SK-N-SH treated with all-trans-retinoic acid at 6 μM for 48 hours (cell line): ENCODE measurements around the gene MTUS2.

ENCODE experiments used
- ATAC-seq: fragments of 200-7000 bp; cut with Tn5 transposase; 3 replicates; pipeline ENCODE4 v1.9.1; 2020; ENCODE audit warnings: mild to moderate bottlenecking, moderate library complexity
- ARNTL ChIP-seq: fragments of 450-650 bp; formaldehyde crosslinking; IDR thresholded peaks from 2 replicates; pipeline ENCODE4 v1.5.0; 2020; ENCODE audit warnings: low read depth, mild to moderate bottlenecking, moderate library complexity, borderline replicate concordance
- BACH2 ChIP-seq: fragments of 250-450 bp; sonication (Bioruptor Pico); IDR thresholded peaks from 2 replicates; pipeline ENCODE4 v1.9.0; 2021; ENCODE audit warnings: mild to moderate bottlenecking, borderline replicate concordance
- CSDC2 ChIP-seq: fragments of 250-450 bp; sonication (Bioruptor Pico); IDR thresholded peaks from 2 replicates; pipeline ENCODE4 v1.5.0; 2020; ENCODE audit warnings: mild to moderate bottlenecking, moderate library complexity
- ESRRG ChIP-seq: fragments of 250-450 bp; sonication (Bioruptor Pico); IDR thresholded peaks from 2 replicates; pipeline ENCODE4 v1.6.1; 2021; ENCODE audit warnings: mild to moderate bottlenecking
- ISL1 ChIP-seq: fragments of 250-450 bp; sonication (Bioruptor Pico); IDR thresholded peaks from 2 replicates; pipeline ENCODE4 v2.1.2; 2022; ENCODE audit warnings: mild to moderate bottlenecking, moderate library complexity
- OSR1 ChIP-seq: fragments of 250-450 bp; sonication (Bioruptor Pico); IDR thresholded peaks from 2 replicates; pipeline ENCODE4 v1.8.0; 2022; ENCODE audit warnings: moderate library complexity, mild to moderate bottlenecking, inconsistent platforms
- PPARA ChIP-seq: fragments of 250-450 bp; sonication (Bioruptor Pico); IDR thresholded peaks from 2 replicates; pipeline ENCODE4 v1.5.0; 2020; ENCODE audit warnings: mild to moderate bottlenecking, borderline replicate concordance
- RARB ChIP-seq: fragments of 250-450 bp; sonication (Bioruptor Pico); IDR thresholded peaks from 2 replicates; pipeline ENCODE4 v1.8.0; 2021; ENCODE audit warnings: mild to moderate bottlenecking, moderate library complexity
- SNAI2 ChIP-seq: fragments of 250-450 bp; sonication (Bioruptor Pico); IDR thresholded peaks from 2 replicates; pipeline ENCODE4 v1.5.0; 2020; ENCODE audit warnings: mild to moderate bottlenecking, moderate library complexity
- TCF4 ChIP-seq: fragments of 250-450 bp; sonication (Bioruptor Pico); IDR thresholded peaks from 2 replicates; pipeline ENCODE4 v1.8.0; 2021; ENCODE audit warnings: mild to moderate bottlenecking, moderate library complexity, borderline replicate concordance
- TOX ChIP-seq: fragments of 250-450 bp; sonication (Bioruptor Pico); IDR thresholded peaks from 2 replicates; pipeline ENCODE4 v1.8.0; 2021; ENCODE audit warnings: mild to moderate bottlenecking, moderate library complexity, borderline replicate concordance
- ZC3H10 ChIP-seq: fragments of 250-450 bp; sonication (Bioruptor Pico); IDR thresholded peaks from 2 replicates; pipeline ENCODE4 v1.5.1; 2021; ENCODE audit warnings: mild to moderate bottlenecking, moderate library complexity
- ZFP3 ChIP-seq: fragments of 250-450 bp; sonication (Bioruptor Pico); IDR thresholded peaks from 2 replicates; pipeline ENCODE4 v1.5.0; 2020; ENCODE audit warnings: mild to moderate bottlenecking, moderate library complexity
- ZFP30 ChIP-seq: fragments of 450-650 bp; formaldehyde crosslinking; IDR thresholded peaks from 2 replicates; pipeline ENCODE4 v1.5.0; 2022; ENCODE audit warnings: mild to moderate bottlenecking, moderate library complexity
- ZNF565 ChIP-seq: fragments of 450-650 bp; formaldehyde crosslinking; conservative IDR thresholded peaks from 2 replicates; pipeline ENCODE4 v1.5.0; 2020; ENCODE audit warnings: low read depth, mild to moderate bottlenecking, moderate library complexity
- ZNF70 ChIP-seq: fragments of 450-650 bp; formaldehyde crosslinking; IDR thresholded peaks from 2 replicates; pipeline ENCODE4 v1.5.0; 2020; ENCODE audit warnings: mild to moderate bottlenecking, moderate library complexity
- ZNF8 ChIP-seq: fragments of 450-650 bp; formaldehyde crosslinking; IDR thresholded peaks from 2 replicates; pipeline ENCODE4 v1.5.0; 2020; ENCODE audit warnings: mild to moderate bottlenecking, moderate library complexity
- TF ChIP-seq, protein P1 (sequence below): fragments of 250-450 bp; sonication (Bioruptor Pico); IDR thresholded peaks from 2 replicates; pipeline ENCODE4 v1.5.1; 2020; ENCODE audit warnings: low read depth, mild to moderate bottlenecking, moderate library complexity
- TF ChIP-seq, protein P2 (sequence below): fragments of 250-450 bp; sonication (Bioruptor Pico); IDR thresholded peaks from 2 replicates; pipeline ENCODE4 v1.8.0; 2021; ENCODE audit warnings: low read depth, mild to moderate bottlenecking, moderate library complexity, borderline replicate concordance
- TF ChIP-seq, protein P3 (sequence below): fragments of 250-450 bp; sonication (Bioruptor Pico); IDR thresholded peaks from 2 replicates; pipeline ENCODE4 v1.5.1; 2021; ENCODE audit warnings: mild to moderate bottlenecking, moderate library complexity
- TF ChIP-seq, protein P4 (sequence below): fragments of 250-450 bp; sonication (Bioruptor Pico); IDR thresholded peaks from 2 replicates; pipeline ENCODE4 v1.8.0; 2020; ENCODE audit warnings: mild to moderate bottlenecking, moderate library complexity, borderline replicate concordance
- TF ChIP-seq, protein P5 (sequence below): fragments of 250-450 bp; sonication (Bioruptor Pico); IDR thresholded peaks from 2 replicates; pipeline ENCODE4 v1.5.0; 2020; ENCODE audit warnings: mild to moderate bottlenecking, moderate library complexity

Gene MTUS2

DNA sequence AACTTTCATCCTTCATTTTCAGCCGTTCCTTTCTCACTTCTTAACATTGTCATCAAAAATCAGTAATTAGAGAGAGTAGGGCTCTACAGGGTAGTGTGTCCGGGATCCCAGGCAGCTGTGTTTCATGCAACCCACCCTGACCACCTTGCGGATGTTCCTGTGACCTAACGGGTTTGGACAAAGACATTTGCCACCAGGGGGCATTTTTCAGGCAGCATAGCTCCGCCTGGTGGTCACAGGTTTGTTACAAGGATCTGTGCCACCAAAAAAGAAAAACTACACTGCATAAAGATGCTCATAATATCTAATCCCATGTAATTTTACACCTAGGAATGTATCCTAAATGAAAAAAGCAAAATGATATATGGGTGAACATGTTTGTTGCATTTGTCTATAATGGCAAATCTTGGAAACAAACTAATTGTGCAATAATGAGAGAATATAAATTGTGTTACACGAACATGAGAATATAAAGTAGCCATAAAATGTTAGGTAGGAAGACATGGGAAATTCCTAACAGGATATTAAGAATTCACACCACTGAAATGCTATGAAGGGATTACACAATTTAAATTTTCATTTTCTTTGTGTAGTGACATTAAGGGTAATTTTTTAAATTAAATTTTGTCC is 652.3 kb downstream of the MTUS2 start:
- TF ChIP-seq ARNTL (CRISPR knock-in tag) (no peak), ZFP3 (CRISPR knock-in tag) (no peak), ISL1 (CRISPR knock-in tag) (no peak), BACH2 (CRISPR knock-in tag) (no peak), OSR1 (no peak), TOX (no peak), PPARA (CRISPR knock-in tag) (no peak), TCF4 (CRISPR knock-in tag) (no peak), ZNF70 (CRISPR knock-in tag) (no peak), ZFP30 (no peak), ZNF565 (CRISPR knock-in tag) (no peak), CSDC2 (CRISPR knock-in tag) (no peak), SNAI2 (CRISPR knock-in tag) (no peak), ESRRG (CRISPR knock-in tag) (no peak)
- TF ChIP-seq, protein P1, sequence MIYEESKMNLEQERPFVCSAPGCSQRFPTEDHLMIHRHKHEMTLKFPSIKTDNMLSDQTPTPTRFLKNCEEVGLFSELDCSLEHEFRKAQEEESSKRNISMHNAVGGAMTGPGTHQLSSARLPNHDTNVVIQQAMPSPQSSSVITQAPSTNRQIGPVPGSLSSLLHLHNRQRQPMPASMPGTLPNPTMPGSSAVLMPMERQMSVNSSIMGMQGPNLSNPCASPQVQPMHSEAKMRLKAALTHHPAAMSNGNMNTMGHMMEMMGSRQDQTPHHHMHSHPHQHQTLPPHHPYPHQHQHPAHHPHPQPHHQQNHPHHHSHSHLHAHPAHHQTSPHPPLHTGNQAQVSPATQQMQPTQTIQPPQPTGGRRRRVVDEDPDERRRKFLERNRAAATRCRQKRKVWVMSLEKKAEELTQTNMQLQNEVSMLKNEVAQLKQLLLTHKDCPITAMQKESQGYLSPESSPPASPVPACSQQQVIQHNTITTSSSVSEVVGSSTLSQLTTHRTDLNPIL (CRISPR knock-in tag): no peak
- TF ChIP-seq, protein P2, sequence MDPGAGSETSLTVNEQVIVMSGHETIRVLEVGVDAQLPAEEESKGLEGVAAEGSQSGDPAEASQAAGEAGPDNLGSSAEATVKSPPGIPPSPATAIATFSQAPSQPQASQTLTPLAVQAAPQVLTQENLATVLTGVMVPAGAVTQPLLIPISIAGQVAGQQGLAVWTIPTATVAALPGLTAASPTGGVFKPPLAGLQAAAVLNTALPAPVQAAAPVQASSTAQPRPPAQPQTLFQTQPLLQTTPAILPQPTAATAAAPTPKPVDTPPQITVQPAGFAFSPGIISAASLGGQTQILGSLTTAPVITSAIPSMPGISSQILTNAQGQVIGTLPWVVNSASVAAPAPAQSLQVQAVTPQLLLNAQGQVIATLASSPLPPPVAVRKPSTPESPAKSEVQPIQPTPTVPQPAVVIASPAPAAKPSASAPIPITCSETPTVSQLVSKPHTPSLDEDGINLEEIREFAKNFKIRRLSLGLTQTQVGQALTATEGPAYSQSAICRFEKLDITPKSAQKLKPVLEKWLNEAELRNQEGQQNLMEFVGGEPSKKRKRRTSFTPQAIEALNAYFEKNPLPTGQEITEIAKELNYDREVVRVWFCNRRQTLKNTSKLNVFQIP (CRISPR knock-in tag): no peak
- TF ChIP-seq, protein P3, sequence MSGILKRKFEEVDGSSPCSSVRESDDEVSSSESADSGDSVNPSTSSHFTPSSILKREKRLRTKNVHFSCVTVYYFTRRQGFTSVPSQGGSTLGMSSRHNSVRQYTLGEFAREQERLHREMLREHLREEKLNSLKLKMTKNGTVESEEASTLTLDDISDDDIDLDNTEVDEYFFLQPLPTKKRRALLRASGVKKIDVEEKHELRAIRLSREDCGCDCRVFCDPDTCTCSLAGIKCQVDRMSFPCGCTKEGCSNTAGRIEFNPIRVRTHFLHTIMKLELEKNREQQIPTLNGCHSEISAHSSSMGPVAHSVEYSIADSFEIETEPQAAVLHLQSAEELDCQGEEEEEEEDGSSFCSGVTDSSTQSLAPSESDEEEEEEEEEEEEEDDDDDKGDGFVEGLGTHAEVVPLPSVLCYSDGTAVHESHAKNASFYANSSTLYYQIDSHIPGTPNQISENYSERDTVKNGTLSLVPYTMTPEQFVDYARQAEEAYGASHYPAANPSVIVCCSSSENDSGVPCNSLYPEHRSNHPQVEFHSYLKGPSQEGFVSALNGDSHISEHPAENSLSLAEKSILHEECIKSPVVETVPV: no peak
- peak; percentile 88 for ATAC-seq

DNA sequence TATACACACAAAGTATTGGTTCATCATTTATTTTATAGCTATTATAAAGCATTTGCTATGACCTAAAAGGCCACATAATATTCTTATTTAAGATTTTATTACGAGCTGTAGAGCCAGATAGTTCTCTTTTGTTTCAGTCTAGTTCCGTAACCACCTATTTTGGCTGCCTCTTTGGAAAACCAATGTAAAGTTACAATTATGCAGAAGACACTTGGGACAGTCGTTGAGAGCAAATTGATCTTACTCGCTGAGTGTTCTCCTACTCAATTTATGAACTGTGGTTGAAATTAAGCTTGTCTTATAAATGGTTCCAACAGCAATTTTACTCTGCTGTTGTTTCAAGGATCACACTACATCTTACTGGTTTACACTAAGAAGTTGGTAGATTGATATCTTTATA is 653.0 kb downstream of the MTUS2 start:
- TF ChIP-seq, protein P3: no peak
- TF ChIP-seq ZFP3 (CRISPR knock-in tag) (no peak), ISL1 (CRISPR knock-in tag) (no peak), TOX (no peak), ARNTL (CRISPR knock-in tag) (no peak), SNAI2 (CRISPR knock-in tag) (no peak), RARB (no peak)
- TF ChIP-seq, protein P2 (CRISPR knock-in tag): no peak
- ATAC-seq: no peak

DNA sequence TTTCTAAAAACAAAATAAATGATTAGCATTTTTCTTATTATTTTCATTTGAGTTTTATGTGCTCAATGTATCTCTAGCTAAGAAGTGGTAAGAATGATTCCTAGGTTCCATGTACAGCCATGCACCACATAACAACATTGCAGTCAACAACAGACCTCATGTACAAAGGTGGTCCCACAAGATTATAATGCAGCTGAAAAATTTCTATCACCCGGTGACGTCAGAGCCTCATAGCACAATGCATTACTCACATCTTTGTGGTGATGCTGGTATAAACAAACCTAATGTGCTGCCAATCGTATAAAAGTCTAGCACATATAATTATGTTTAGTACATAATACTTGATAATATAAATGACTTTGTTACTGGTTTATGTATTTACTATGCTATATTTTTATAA is 654.9 kb downstream of the MTUS2 start:
- no peak for ATAC-seq
- TF ChIP-seq OSR1: no peak
- TF ChIP-seq ZNF70 (CRISPR knock-in tag): no peak
- no peak for TF ChIP-seq ISL1 (CRISPR knock-in tag)
- TF ChIP-seq, protein P4, sequence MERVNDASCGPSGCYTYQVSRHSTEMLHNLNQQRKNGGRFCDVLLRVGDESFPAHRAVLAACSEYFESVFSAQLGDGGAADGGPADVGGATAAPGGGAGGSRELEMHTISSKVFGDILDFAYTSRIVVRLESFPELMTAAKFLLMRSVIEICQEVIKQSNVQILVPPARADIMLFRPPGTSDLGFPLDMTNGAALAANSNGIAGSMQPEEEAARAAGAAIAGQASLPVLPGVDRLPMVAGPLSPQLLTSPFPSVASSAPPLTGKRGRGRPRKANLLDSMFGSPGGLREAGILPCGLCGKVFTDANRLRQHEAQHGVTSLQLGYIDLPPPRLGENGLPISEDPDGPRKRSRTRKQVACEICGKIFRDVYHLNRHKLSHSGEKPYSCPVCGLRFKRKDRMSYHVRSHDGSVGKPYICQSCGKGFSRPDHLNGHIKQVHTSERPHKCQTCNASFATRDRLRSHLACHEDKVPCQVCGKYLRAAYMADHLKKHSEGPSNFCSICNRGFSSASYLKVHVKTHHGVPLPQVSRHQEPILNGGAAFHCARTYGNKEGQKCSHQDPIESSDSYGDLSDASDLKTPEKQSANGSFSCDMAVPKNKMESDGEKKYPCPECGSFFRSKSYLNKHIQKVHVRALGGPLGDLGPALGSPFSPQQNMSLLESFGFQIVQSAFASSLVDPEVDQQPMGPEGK: no peak
- TF ChIP-seq TOX: no peak
- no peak for TF ChIP-seq ZNF565 (CRISPR knock-in tag)
- TF ChIP-seq RARB: no peak
- no peak for TF ChIP-seq SNAI2 (CRISPR knock-in tag)
- no peak for TF ChIP-seq ZNF8 (CRISPR knock-in tag)
- no peak for TF ChIP-seq ZC3H10
- no peak for TF ChIP-seq TCF4 (CRISPR knock-in tag)
- no peak for TF ChIP-seq ZFP3 (CRISPR knock-in tag)
- no peak for TF ChIP-seq BACH2 (CRISPR knock-in tag)
- TF ChIP-seq, protein P1 (CRISPR knock-in tag): no peak
- TF ChIP-seq ARNTL (CRISPR knock-in tag): no peak
- TF ChIP-seq, protein P5, sequence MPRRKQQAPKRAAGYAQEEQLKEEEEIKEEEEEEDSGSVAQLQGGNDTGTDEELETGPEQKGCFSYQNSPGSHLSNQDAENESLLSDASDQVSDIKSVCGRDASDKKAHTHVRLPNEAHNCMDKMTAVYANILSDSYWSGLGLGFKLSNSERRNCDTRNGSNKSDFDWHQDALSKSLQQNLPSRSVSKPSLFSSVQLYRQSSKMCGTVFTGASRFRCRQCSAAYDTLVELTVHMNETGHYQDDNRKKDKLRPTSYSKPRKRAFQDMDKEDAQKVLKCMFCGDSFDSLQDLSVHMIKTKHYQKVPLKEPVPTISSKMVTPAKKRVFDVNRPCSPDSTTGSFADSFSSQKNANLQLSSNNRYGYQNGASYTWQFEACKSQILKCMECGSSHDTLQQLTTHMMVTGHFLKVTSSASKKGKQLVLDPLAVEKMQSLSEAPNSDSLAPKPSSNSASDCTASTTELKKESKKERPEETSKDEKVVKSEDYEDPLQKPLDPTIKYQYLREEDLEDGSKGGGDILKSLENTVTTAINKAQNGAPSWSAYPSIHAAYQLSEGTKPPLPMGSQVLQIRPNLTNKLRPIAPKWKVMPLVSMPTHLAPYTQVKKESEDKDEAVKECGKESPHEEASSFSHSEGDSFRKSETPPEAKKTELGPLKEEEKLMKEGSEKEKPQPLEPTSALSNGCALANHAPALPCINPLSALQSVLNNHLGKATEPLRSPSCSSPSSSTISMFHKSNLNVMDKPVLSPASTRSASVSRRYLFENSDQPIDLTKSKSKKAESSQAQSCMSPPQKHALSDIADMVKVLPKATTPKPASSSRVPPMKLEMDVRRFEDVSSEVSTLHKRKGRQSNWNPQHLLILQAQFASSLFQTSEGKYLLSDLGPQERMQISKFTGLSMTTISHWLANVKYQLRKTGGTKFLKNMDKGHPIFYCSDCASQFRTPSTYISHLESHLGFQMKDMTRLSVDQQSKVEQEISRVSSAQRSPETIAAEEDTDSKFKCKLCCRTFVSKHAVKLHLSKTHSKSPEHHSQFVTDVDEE (CRISPR knock-in tag): no peak
- no peak for TF ChIP-seq PPARA (CRISPR knock-in tag)
- TF ChIP-seq CSDC2 (CRISPR knock-in tag): no peak
